Coronary artery (tissue), 2 donors: Measurements from ENCODE around the gene CDH4.

Experiments used
- DNase-seq: peaks from one replicate; pipeline ENCODE4 v3.0.0-alpha.2; 2017; ENCODE audit warnings: low spot score
- H3K27ac ChIP-seq, 2 donors: fragments of 200-600 bp; sonication (generic); one replicate each; pipeline ENCODE4 v1.5.1; 2016 to 2019
- H3K4me3 ChIP-seq: fragments of 200-600 bp; sonication (generic); 2 replicates; pipeline ENCODE4 v1.5.1; 2016; ENCODE audit warnings: mild to moderate bottlenecking, moderate library complexity
- CTCF ChIP-seq: fragments of 200-600 bp; sonication (generic); IDR thresholded peaks from one replicate; pipeline ENCODE4 v1.5.1; 2019; ENCODE audit warnings: antibody characterized with exemption

The CDH4 gene

GRCh38 chr20:61519488-61519887 is 267.4 kb downstream of the CDH4 start:
- no peak for DNase-seq
- no peak for TF ChIP-seq CTCF
- H3K4me3 ChIP-seq, result no peak overlapping the region
- no peak overlapping the region for H3K27ac ChIP-seq

- Histone ChIP-seq H3K27ac (no peak overlapping the region), H3K4me3 (no peak overlapping the region)
- no peak for TF ChIP-seq CTCF
- no peak for DNase-seq
These were observed 268.2 kb downstream of the CDH4 start for GRCh38 chr20:61520076-61520892.

GRCh38 chr20:61520893-61521460 is 268.9 kb downstream of the CDH4 start:
- TF ChIP-seq CTCF, result no peak
- no peak overlapping the region for H3K4me3 ChIP-seq
- no peak for DNase-seq
- H3K27ac ChIP-seq, result no peak overlapping the region

GRCh38 chr20:61521687-61522420 is 269.8 kb downstream of the CDH4 start:
- TF ChIP-seq CTCF, result no peak
- no peak for DNase-seq
- Histone ChIP-seq H3K4me3 (no peak overlapping the region), H3K27ac (no peak overlapping the region)

- no peak for TF ChIP-seq CTCF
- Histone ChIP-seq H3K4me3 (no peak overlapping the region), H3K27ac (no peak overlapping the region)
- no peak for DNase-seq
These were observed 270.5 kb downstream of the CDH4 start for GRCh38 chr20:61522498-61523090.

GRCh38 chr20:61523145-61523544 is 271.1 kb downstream of the CDH4 start:
- no peak for DNase-seq
- TF ChIP-seq CTCF, result no peak

More at GRCh38 chr20:61523145-61523544, 271.1 kb downstream of the CDH4 start:
- no peak overlapping the region for H3K4me3 ChIP-seq
- H3K27ac ChIP-seq, result no peak overlapping the region
